Gastroesophageal sphincter (tissue), 4 donors: ENCODE measurements around the gene NEDD4. TPM values are rescaled to one million over a fixed set of nuclear protein-coding genes. Genes with fewer than 3 reads are reported as not detected.

Experiments
- ATAC-seq: fragments of 150-250 bp; one replicate; pipeline ENCODE4 v1.9.1; 2016; ENCODE audit warnings: mild to moderate bottlenecking, moderate library complexity
- H3K27ac ChIP-seq, 4 donors: fragments of 200-600 bp; sonication (generic) in 3 of 4; 1 replicate in 3 of 4; 2 replicates in 1 of 4; pipeline ENCODE4 v1.5.1; 2016 to 2019
- H3K27me3 ChIP-seq: fragments of 200-600 bp; sonication (generic); one replicate; pipeline ENCODE4 v1.5.1; 2019
- H3K36me3 ChIP-seq, 2 donors: fragments of 200-600 bp; sonication (generic); one replicate each; pipeline ENCODE4 v1.5.1; 2019; ENCODE audit warnings: control low read depth in 1 of 2
- H3K4me1 ChIP-seq, 3 donors: fragments of 200-600 bp; sonication (generic); 1 replicate in 2 of 3; 2 replicates in 1 of 3; pipeline ENCODE4 v1.5.1; 2016 to 2019; ENCODE audit warnings: control low read depth in 2 of 3
- H3K4me3 ChIP-seq, 2 donors: fragments of 200-600 bp; sonication (generic); one replicate each; pipeline ENCODE4 v1.5.1; 2019; ENCODE audit warnings: mild to moderate bottlenecking in 1 of 2, moderate library complexity in 1 of 2
- H3K9me3 ChIP-seq, 3 donors: fragments of 200-600 bp; sonication (generic); one replicate each; pipeline ENCODE4 v1.5.1; 2017 to 2019; ENCODE audit warnings: control low read depth in 2 of 3
- CTCF ChIP-seq, 4 experiments: fragments of 200-600 bp in 2 of 4; fragments of 450-650 bp in 2 of 4; sonication (generic) in 1 of 4; IDR thresholded peaks; one replicate each; pipeline ENCODE4 v1.5.1; 2017 to 2019; ENCODE audit warnings: antibody characterized with exemption in 4 of 4, mild to moderate bottlenecking in 2 of 4, moderate library complexity in 2 of 4
- EP300 ChIP-seq: sonication (generic); formaldehyde crosslinking; IDR thresholded peaks from one replicate; pipeline ENCODE4 v1.6.1; 2017; ENCODE audit warnings: antibody characterized with exemption, mild to moderate bottlenecking
- POLR2A ChIP-seq, 2 donors: fragments of 450-650 bp; IDR thresholded peaks; one replicate each; pipeline ENCODE4 v1.6.1; 2017; ENCODE audit warnings: antibody characterized with exemption in 2 of 2, mild to moderate bottlenecking in 2 of 2, moderate library complexity in 1 of 2
- POLR2AphosphoS5 ChIP-seq: sonication (generic); formaldehyde crosslinking; IDR thresholded peaks from one replicate; pipeline ENCODE4 v1.6.1; 2017; ENCODE audit warnings: antibody characterized with exemption
- WGBS, 2 donors: methylation state at CpG; one replicate each; pipeline ENCODE4 v1.1.5; 2018; ENCODE audit warnings: low coverage in 1 of 2; 5-methylcytosine and 5-hydroxymethylcytosine counted together
- total RNA-seq, 4 donors: library from RNA; depleted of rRNA; stranded (reverse); fragments of >200 nt; gene quantifications; one replicate each; pipeline ENCODE4 v1.1.0, GENCODE V29; 2016

The NEDD4 gene
- total RNA-seq, 4 donors from 2014 or later = 26.8 to 43.9 (median 40.0) TPM

GRCh38 chr15:56001471-56002078 is 8.2 kb upstream of the NEDD4 start:
- TF ChIP-seq EP300 = no peak
- no peak for TF ChIP-seq POLR2AphosphoS5
- TF ChIP-seq CTCF (IDR thresholded peaks at IDR 0.05) = no peak
- TF ChIP-seq POLR2A (IDR thresholded peaks at IDR 0.05) = no peak
- H3K4me1 ChIP-seq = no peaks in the 10 kb centered on the region
- WGBS, 2 donors = 75 to 90% methylated on average over 2 to 3 of the region's 3 CpGs
- H3K27me3 ChIP-seq = no peaks in the 10 kb centered on the region
- H3K36me3 ChIP-seq = no peaks in the 10 kb centered on the region
- no peak for ATAC-seq
- H3K27ac ChIP-seq = no peak overlapping the region
- no peak overlapping the region for H3K4me3 ChIP-seq
- no peaks in the 10 kb centered on the region for H3K9me3 ChIP-seq

- Histone ChIP-seq H3K4me1 (peaks cover 0 to 3% (median 0%) of the 10 kb centered on the region in 3 donors), H3K4me3 (no peak overlapping the region), H3K27me3 (no peaks in the 10 kb centered on the region), H3K36me3 (no peaks in the 10 kb centered on the region), H3K9me3 (no peaks in the 10 kb centered on the region), H3K27ac (no peak overlapping the region)
- ATAC-seq = no peak
- TF ChIP-seq POLR2A (IDR thresholded peaks at IDR 0.05) = no peak
- no peak for TF ChIP-seq EP300
- TF ChIP-seq POLR2AphosphoS5 = no peak
- 69 to 80% methylated on average over 1 of the region's 1 CpG for WGBS, 2 donors
These were observed 6.2 kb upstream of the NEDD4 start for GRCh38 chr15:55999658-56000057.

GRCh38 chr15:55998478-55998877 is 5.1 kb upstream of the NEDD4 start:
- TF ChIP-seq POLR2A (IDR thresholded peaks at IDR 0.05) (no peak), EP300 (no peak), POLR2AphosphoS5 (no peak), CTCF (IDR thresholded peaks at IDR 0.05) (no peak)
- Histone ChIP-seq H3K27me3 (no peaks in the 10 kb centered on the region), H3K9me3 (no peaks in the 10 kb centered on the region), H3K4me1 (peaks cover 0 to 9% (median 0%) of the 10 kb centered on the region in 3 donors), H3K36me3 (no peaks in the 10 kb centered on the region), H3K4me3 (no peak overlapping the region), H3K27ac (no peak overlapping the region)
- ATAC-seq = no peak
- 100% methylated on average over 1 of the region's 1 CpG for WGBS, 2 donors

GRCh38 chr15:55993804-55994560 is 570 bp upstream of the NEDD4 start:
- H3K27me3 ChIP-seq = no peaks in the 10 kb centered on the region
- WGBS, 2 donors = 0 to 1% methylated on average over 3 to 11 of the region's 41 CpGs
- H3K9me3 ChIP-seq = no peaks in the 10 kb centered on the region
- H3K36me3 ChIP-seq = no peaks in the 10 kb centered on the region
- ATAC-seq = no peak
- TF ChIP-seq POLR2AphosphoS5 (no peak), CTCF (IDR thresholded peaks at IDR 0.05) (no peak), POLR2A (IDR thresholded peaks at IDR 0.05) (no peak), EP300 (no peak)
- peaks cover 0 to 25% (median 0%) of the 10 kb centered on the region in 3 donors for H3K4me1 ChIP-seq
- H3K27ac ChIP-seq = peak overlapping the region; percentile 86 to 97 (median 95)
- peak overlapping the region; percentile 82 to 84 for H3K4me3 ChIP-seq

- no peak for TF ChIP-seq EP300
- no peak for TF ChIP-seq POLR2AphosphoS5
- TF ChIP-seq POLR2A (IDR thresholded peaks at IDR 0.05) = no peak
- no peak for TF ChIP-seq CTCF (IDR thresholded peaks at IDR 0.05)
- ATAC-seq = no peak
- no peaks in the 10 kb centered on the region for H3K36me3 ChIP-seq
- peak overlapping the region; percentile 80 to 97 (median 95) for H3K27ac ChIP-seq
- H3K4me1 ChIP-seq = peaks cover 0 to 25% (median 0%) of the 10 kb centered on the region in 3 donors
- H3K4me3 ChIP-seq = peak overlapping the region; percentile 82 to 84
- no peaks in the 10 kb centered on the region for H3K27me3 ChIP-seq
- H3K9me3 ChIP-seq = no peaks in the 10 kb centered on the region
- WGBS, 2 donors = 0% methylated on average over 3 to 9 of the region's 9 CpGs
These were observed 672 bp downstream of the NEDD4 start for GRCh38 chr15:55992769-55993110.
